Brain pericyte (primary cell): Measurements from ENCODE around the gene EPHA8.

ENCODE experiments used
- DNase-seq: peaks from one replicate; pipeline ENCODE4 v3.0.0-alpha.2; 2012; ENCODE audit warnings: low read depth, low spot score

EPHA8 gene

DNA sequence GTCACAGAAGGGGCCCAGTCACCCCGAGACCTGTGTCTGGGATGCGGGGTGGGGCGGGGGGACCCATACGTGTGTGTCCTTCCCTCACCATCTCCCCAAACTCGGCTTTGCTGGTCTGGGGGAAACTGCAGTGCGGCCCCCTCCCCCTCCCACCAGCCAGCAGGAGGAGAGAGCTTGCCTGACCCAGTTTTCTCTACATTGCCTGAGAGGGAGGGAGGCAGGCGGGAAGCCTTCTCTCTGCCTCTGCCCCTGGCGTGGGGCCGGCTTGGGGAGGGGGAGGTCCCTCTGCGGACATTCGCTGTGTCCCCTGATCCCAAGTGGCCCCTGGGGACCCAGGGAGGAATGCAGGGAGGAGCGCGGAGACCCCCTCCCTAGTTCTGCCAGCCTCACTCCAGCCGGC is 3.9 kb downstream of the EPHA8 start:
- no peak for DNase-seq

DNA sequence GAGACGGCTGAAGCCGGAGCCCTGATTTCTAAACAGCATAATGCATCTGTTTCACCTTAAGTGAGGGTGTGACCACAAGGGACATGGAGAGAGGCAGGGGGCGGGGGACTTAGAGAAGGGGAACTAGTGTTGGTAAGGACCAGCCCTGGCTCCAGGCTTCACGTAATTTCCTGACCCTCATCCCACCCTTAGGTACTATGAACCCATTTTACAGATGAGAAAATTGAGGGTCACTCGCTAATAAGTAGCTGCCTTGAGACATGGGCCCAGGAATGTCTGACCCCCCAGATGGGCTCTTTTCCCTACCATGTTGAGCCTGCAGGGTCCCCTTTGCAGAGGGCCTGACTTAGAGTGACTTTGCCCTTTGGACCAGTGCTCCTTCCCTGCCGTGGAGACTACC is 4.7 kb downstream of the EPHA8 start:
- no peak for DNase-seq

DNA sequence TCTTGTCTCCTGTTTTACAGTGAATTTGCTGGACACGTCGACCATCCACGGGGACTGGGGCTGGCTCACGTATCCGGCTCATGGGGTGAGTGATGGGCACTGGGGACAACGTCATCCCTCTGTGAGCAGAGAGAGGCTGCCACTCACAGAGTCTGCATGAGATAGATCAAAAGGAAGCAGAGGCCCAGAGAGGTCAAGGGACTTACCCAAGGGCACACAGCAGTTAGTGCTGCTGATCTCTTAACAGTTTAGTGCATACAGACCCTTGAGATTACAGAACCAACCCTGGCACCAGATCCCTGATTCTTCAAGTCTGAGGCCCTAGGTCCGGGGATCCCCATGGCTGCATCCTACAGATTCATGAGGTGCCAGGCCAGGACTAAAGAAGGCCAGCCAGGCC is 6.0 kb downstream of the EPHA8 start:
- no peak for DNase-seq

DNA sequence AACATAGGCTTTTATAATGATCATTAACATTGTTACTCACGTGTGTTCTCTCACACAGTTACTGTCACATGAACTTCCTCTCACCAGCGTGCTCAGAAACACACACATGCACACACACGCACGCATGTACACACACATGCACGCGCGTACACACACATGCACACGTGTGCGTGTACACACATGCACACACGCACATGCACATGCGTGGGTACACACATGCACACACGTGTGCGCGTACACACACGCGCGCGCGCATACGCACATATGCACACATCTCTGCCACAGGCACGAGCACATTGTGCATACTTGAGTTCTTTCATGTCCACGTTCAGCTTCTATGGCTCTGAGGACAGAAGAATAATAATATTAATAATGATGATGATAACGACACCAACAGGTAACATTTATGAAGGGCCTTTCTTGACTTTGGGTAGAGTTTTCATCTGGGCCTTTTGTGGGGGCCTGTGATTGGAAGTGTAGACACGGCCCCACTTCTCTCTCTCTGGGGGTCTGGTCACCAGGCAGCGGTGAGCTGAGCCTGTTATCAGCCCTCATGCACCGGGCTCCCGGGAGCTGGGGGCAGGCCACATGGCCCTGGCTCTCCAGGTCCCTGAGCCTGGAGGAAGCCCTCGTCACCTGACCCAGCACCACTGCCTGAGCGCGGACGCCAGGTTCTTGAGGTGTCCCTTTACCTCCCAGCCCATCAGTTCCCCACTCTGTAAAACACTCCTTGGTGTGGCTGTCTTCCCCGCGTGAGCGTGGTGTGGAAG is 7.0 kb downstream of the EPHA8 start:
- DNase-seq, result no peak

DNA sequence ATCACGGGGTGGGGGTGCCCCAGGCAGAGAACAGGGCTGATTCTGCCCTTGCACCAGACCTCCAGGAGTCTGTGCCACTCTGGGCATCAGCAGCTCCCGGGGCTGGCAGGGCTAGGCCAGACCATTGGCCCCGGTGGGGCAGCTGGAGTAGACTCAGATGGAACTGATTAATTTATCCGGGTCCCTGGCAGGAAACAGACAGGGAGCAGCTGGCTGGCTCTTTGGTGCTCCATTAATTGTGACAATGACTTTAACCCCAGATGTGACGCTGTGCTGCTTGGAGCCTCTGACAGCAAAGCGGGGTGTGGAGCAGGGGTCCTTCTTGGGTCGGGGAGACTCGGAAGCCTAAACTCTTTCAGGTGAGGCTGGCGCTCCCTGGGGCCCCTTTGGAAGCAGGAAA is 9.5 kb downstream of the EPHA8 start:
- no peak for DNase-seq

DNA sequence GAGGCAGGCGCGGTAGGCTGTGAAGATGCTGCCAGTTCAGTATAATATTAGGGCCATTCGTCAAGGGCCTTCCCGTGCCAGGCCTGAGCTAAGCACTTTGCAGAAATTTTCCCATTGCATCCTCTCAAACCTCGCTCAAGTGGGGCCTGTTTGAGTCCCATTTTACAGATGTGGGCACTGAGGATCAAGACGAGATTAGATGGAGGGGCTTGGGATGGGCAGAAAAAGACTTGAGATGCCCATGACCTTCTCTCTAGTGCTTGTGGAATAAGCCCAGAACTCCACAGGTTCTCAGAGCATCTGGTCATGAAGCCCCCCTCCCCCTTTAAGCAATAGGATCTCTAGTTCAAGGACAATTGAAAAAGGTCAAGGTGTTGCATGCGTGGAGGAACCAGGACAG is 9.9 kb downstream of the EPHA8 start:
- DNase-seq, result no peak

DNA sequence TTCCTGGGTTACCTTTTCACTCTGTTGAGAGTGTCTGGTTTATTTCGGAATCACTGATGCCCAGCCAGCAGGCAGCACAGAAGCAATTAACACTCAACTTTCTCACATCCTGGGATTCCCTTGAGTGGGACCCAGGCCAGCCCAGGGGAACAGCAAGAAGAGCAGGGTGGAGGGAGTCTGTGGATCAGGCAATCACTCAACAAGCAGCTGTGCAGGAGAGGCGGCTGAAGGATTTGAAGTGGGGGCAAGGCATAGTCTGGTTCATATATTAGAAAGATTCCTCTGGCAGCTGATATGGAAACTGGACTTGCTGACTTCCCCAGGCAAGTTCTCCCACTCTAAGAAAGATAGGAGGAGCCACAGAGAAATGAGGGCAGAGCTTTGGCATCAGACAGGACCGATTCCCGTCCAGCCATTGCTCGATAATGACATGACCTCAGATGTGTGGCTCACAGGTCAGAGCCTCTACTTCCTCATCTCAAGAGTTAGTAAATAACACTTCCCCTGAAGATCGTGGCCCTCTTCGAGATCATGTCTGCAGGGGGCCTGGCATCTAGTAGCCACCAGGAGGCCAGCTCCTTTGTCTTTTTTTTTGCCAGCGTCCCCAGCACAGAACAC is 12.4 kb downstream of the EPHA8 start:
- no peak for DNase-seq

DNA sequence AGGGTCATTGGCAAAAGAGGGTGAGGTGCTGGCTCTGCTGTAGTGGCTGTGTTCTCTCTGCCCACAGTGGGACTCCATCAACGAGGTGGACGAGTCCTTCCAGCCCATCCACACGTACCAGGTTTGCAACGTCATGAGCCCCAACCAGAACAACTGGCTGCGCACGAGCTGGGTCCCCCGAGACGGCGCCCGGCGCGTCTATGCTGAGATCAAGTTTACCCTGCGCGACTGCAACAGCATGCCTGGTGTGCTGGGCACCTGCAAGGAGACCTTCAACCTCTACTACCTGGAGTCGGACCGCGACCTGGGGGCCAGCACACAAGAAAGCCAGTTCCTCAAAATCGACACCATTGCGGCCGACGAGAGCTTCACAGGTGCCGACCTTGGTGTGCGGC is 12.9 kb downstream of the EPHA8 start:
- no peak for DNase-seq

DNA sequence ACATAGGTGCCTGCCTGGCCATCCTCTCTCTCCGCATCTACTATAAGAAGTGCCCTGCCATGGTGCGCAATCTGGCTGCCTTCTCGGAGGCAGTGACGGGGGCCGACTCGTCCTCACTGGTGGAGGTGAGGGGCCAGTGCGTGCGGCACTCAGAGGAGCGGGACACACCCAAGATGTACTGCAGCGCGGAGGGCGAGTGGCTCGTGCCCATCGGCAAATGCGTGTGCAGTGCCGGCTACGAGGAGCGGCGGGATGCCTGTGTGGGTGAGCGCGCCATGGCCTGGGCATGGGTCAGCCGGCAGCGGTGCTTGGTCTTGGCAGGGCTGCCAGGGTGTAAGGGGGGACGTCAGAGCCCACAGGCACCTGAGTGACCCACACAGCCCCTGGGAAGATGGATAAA is 13.3 kb downstream of the EPHA8 start:
- DNase-seq, result no peak

DNA sequence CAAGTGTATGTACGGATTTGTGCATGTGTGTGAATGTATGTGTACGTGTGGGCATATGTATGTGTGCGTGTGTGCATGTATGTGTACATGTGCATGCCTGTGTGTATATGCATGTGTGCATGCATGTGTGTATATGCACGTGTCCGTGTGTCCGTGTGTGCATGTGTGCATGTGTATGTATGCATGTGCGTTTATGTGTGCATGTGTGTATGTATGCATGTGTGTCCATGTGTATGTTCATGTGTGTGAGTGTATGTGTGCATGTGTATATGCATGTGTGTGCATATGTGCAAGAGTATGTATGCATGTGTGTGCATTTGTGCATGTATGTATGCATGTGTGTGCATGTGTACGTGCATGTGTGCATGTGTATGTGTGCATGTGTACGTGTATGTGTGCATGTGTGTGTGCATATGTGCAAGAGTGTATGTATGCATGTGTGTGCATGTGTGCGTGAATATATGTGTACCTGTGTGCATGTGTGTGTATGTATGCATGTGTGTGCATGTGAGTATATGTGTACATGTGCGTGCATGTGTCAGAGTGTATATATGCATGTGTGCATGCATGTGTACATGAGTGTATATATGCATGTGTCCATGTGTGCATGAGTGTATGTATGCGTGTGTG is 15.6 kb downstream of the EPHA8 start:
- DNase-seq, result no peak

DNA sequence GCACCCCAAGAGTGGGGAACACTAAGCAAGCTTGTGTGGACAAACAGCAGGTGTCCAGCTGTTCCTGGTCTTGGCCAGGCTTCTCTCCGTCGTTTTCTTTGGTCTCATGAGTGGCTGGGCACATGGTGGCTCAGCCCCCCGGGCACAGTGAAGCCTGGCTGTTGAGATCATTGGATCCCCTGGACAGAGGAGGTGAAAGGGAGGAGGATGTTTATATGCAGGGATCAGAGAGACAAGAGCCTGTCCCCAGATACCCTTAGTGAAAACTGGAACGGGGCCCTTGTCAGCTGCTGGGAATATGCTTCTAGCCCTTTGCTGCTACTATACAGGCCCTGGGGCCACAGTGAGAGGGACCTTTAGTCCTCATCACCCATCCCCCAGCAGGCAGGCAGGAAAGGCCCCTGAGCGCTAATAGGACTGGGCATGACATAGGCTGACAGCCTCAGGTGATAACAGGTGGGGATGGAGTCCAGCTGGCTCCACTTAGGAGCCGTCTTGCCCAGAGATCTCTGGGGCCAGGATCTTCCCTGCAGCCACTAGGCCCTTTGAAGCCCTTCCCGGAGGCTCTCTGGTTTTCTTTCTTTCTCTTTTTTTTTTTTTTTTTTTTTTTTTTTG is 16.4 kb downstream of the EPHA8 start:
- DNase-seq, result no peak

DNA sequence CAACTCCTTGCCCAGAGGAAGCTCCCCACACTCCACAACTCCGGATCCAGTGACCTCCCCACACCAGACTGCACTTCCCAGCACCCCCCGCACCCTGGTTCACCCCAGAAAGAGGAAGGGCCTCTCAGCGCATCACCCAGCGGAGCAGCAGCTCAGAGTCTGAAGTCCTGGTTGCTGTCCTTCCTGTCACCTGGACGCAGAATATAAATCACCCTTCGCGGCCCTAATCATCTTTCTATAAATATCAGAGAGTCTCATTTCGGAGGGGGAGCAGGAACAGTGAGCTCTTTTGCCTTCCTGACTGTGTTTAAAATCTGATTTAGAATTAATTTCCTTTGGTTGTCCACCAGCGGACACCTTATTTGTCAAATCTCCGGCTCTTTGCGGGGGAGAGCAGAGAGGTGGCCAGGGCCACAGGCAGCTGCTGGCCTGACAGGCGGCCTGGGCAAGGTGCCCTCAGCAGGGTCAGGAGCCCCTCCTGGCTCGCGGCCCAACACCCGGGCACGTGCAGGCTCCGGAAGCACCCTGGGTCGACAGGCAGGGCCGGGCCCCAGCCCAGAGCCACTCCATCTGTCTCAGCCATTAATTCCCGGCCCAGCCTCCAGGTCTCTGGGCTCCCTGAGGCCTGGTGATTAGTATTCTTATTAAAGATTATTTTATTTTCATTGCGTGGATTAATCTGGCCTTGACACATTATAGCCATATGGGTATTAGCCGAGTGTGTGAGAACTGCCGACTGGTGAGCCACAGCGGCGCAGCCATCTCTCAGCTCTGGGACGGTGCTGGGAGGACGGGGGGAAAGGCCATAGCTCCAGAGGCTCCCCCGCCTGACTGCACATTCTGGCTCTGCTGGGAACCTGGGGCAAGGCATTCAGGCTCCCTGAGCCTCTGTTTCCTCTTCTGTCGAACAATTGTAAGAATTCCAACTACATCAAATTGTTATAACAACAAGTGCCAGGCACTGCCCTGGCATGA is 19.7 kb downstream of the EPHA8 start:
- no peak for DNase-seq

DNA sequence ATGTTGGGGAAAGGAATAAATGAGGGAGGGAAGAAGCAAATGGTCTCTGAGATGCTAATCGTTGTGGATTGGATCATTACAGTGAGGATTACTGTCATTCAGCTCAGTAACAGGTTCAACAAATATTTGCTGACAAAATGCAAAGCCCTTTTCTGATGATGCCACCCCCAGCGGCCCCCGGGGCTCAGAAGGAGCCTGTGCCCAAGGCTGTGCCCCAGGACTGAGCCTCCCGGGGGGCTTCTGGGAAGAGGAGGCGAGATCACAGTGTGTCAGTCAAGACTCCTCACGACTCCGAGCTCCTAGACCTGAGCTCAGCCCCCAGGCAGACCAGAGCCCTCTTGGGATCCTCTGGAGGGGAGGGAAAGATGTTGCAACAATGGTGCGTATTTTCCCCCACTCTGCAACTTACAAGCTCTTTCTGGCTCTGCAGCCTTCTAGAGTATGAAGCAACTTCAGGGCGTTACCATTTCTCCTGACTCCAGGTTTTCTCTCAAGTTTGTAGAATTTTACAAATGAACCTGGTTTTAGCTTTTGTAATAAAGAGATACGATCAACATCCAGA is 20.8 kb downstream of the EPHA8 start:
- DNase-seq, result no peak

DNA sequence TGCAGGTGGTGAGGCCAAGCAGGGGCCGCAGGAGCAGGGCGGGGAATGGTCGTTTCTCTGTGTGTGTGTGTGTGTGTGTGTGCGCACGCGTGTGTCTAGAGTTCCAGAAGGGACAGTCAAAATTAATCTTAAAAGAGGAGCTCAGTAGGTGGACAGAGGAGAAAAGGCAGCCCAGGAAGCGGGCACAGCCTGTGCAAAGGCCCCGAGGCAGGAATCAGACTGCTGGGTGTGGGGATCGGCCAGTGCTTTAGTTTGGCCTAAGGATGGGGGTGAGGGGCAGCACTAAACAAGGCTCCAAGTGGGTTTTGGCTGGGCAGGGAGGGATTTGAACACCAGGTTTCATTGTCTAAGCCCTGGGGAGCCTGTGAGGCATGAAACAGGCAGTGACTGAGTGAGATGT is 21.7 kb downstream of the EPHA8 start:
- DNase-seq, result no peak

DNA sequence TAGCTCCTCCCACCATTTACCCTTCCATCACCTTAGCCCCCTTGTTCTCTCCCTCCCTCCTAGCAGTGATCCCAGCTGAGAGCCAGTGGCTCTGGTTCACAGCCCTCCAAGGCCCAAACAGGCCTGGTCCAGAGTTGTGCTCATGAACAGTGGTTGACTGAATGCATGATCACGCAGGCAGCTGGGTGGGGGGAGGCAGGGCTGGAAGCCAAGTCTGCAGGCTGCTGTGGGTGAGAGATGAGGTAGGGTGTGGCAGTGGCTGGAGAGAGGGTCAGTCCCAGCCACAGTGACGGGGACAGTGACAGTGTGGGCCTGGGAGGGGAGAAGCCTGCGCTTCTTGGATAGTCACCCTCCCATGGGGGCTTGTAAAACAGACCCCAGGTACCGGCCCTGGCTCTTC is 22.2 kb downstream of the EPHA8 start:
- DNase-seq, result no peak

DNA sequence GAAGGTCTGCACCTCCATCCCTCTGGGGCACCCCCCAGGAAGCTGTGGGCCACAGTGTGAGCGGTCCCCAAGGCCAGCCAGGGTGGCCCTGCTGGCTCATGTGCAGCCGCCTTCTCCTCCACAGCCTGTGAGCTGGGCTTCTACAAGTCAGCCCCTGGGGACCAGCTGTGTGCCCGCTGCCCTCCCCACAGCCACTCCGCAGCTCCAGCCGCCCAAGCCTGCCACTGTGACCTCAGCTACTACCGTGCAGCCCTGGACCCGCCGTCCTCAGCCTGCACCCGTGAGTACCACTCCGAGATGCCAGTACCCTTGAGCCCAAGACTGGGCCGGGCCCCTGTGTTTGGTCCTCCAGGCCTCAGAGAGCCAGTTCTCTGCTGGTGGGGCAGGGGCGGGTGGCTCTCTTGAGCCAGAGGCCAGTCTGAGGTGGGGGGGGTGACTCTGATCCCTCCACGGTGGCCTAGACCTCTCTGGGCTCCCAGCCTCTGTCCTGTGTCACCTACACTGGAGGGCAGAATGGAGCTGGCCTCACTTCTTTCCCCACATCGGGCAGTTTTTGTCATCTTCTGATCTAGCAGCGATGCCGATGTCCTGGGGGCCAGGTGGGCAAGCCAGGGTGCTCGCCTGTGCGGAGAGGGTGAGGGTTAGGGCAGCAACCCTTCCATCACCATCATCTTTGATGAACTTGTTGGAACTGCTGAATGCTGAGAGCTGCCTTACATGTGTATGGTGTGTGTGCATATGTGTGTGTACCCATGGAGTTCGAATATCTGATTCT is 23.3 kb downstream of the EPHA8 start:
- no peak for DNase-seq

DNA sequence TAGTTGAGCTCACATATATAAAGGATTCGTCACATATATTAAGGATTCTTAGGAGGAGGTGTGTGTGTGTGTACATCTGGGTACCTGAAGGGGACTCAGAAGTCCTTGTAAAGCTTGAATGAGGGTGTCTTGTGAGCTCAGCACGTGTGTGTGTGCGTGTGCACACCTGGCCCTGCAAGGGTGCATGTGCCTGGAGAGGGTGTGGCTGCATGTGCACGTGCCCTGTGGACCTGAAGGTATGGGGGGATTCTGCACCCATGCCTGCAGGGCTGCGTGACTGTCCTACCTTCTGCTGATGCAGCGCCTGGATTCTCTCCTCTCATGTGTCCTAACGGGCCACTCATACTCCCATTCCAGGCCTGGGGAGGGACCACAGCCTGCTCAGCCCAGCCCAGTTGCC is 24.0 kb downstream of the EPHA8 start:
- DNase-seq, result no peak

DNA sequence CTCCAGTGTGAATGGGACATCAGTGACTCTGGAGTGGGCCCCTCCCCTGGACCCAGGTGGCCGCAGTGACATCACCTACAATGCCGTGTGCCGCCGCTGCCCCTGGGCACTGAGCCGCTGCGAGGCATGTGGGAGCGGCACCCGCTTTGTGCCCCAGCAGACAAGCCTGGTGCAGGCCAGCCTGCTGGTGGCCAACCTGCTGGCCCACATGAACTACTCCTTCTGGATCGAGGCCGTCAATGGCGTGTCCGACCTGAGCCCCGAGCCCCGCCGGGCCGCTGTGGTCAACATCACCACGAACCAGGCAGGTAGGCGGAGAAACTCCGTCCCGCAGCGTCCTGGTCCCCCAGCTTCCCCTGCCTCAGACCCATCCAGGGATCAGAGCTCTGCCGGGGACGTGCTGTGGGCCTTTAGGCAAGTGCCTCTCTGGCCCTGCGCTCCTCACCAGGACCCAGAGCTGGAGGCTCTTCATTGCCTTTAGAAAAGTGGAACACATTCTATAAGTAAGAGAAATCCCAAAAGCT is 25.7 kb downstream of the EPHA8 start:
- DNase-seq, result no peak

DNA sequence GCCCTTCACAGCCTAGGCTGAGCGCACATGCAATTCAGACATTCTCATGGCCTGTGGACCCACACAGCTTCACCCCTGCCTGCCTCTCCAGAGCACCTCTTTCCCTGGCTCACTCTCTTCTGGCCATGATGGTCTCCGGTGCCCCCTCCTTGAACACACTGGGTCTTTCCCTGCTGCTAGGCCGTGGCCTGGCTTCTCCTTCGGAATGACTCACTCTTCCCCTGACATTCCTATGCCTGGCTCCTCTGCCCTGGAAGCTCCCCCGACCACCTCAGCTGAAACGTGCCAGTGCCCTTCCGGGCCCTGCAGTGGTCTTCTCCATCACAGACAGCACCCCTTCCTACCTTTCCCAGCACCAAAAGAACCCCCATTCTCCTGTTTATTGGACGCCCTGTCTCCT is 28.3 kb downstream of the EPHA8 start:
- DNase-seq, result no peak

DNA sequence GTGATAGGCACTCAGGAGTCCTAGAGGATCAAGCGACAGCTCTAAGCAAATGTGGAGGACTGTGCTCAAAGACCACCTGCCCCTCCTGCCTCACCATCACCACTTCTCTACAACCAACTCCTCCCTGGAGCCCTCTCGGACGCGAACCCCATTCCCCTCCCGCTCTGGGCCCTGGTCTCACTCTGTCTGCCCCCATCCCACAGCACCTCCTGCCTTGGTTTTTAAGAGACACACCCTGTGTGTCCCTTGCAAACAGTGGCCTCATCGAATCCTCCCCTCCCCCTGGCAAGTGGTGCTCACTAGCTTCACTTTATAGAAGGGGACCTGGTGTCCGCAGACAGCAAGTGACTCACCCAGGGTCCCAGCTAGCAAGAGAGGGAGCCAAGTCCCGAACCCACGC is 28.8 kb downstream of the EPHA8 start:
- no peak for DNase-seq
